ENCODE results near the gene SLC24A3.

SLC24A3 gene

DNA sequence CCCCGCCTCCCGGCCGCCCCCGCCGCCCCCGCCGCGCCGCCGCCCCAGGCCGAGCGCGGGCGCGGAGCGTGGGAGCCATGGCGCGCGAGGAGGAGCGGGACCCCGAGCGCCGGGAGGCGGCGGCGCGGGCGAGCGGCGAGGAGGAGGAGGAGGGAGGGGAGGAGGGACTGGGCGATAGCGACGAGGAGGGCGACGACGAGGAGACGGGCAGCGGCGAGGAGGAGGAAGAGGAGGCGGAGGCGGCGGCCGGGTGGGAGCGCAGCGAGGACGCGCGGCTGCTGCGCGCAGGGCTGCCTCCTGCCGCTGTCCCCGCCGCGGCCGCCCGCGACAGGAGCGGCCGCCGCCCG lies at the start of gene SLC24A3:
TSS of gene SLC24A3 (plus strand) at position 174 of the 347 bp plus-strand sequence.
- TF ChIP-seq, protein P1, sequence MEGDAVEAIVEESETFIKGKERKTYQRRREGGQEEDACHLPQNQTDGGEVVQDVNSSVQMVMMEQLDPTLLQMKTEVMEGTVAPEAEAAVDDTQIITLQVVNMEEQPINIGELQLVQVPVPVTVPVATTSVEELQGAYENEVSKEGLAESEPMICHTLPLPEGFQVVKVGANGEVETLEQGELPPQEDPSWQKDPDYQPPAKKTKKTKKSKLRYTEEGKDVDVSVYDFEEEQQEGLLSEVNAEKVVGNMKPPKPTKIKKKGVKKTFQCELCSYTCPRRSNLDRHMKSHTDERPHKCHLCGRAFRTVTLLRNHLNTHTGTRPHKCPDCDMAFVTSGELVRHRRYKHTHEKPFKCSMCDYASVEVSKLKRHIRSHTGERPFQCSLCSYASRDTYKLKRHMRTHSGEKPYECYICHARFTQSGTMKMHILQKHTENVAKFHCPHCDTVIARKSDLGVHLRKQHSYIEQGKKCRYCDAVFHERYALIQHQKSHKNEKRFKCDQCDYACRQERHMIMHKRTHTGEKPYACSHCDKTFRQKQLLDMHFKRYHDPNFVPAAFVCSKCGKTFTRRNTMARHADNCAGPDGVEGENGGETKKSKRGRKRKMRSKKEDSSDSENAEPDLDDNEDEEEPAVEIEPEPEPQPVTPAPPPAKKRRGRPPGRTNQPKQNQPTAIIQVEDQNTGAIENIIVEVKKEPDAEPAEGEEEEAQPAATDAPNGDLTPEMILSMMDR (IDR thresholded peaks at IDR 0.05; ENCODE audit: low read length, missing control alignments): no peak
- DNase-seq (ENCODE audit: low read depth): no peak
- H3K4me3 ChIP-seq (replicated peaks; ENCODE audit: low read depth, low read length): no peak within 1 kb of the TSS

DNA sequence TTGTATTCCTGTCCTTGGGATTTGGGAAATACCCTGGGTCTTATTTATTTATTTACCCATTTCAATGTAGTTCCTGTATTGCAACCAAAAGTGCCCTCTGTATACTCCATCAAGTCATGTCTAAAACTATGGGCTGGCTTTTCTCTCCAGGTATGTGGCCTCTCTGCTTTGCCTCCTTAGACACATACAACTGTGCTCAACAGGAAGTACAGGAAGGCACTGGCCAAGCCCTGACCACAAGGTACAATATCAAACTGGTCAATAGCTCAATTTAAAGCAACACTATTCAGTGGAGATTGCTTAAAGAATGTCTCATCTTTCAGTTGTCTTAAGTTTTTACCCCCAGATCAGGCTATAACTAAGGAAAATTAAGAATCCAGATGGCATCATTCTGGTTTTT lies 42.3 kb upstream of the SLC24A3 start:
- no peak overlapping the region for H3K4me3 ChIP-seq (replicated peaks; ENCODE audit: low read depth, low read length)
- no peak for DNase-seq (ENCODE audit: low read depth)
- TF ChIP-seq, protein P1 (IDR thresholded peaks at IDR 0.05; ENCODE audit: low read length, missing control alignments): no peak

DNA sequence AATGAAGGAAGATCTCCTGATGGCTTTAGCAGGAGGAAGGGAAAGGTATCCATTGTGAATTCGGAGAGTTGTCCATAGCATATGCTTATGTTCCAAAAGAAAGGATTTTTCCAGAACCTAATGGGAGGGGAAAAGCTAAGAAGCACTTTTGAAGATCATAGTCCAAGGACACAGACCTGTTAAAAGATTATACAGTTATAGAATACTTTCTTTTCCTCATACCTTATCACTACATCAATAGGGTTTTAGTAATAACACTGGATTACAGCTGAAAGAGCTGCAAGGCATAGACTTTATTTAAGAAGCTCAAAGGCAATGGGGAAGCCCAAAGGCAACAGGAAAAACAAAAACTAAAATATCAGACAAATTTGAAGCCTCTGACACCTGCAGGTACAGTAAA lies 39.8 kb upstream of the SLC24A3 start:
- H3K4me3 ChIP-seq (replicated peaks; ENCODE audit: low read depth, low read length): no peak overlapping the region
- no peak for DNase-seq (ENCODE audit: low read depth)
- TF ChIP-seq, protein P1 (IDR thresholded peaks at IDR 0.05; ENCODE audit: low read length, missing control alignments): no peak

DNA sequence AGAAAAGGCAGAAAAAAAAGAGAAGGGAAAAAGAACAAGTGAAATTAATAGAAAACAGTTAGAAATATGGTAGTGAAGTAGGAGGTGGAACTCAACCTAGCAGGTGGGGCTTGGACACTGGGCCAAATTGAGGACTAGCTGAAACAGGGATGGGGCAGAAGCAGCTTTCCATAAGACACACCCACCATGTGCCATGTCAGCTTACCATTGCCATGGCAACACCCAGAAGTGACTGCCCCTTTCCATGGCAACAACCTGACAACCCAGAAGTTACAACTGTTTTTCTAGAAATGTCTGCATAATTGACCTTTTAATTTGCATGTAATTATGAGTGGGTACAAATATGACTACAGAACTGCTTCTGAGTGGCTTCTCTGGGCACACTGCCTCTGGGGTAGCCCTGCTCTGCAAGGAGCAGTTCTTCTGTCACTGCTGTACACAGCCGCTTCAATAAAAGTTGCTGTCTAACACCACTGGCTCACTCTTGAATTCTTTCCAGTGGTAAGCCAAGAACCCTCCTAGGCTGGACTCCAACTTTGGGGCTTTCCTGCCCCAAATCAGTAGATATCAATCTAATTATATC lies 35.9 kb upstream of the SLC24A3 start:
- no peak overlapping the region for H3K4me3 ChIP-seq (replicated peaks; ENCODE audit: low read depth, low read length)
- TF ChIP-seq, protein P1 (IDR thresholded peaks at IDR 0.05; ENCODE audit: low read length, missing control alignments): no peak
- no peak for DNase-seq (ENCODE audit: low read depth)

DNA sequence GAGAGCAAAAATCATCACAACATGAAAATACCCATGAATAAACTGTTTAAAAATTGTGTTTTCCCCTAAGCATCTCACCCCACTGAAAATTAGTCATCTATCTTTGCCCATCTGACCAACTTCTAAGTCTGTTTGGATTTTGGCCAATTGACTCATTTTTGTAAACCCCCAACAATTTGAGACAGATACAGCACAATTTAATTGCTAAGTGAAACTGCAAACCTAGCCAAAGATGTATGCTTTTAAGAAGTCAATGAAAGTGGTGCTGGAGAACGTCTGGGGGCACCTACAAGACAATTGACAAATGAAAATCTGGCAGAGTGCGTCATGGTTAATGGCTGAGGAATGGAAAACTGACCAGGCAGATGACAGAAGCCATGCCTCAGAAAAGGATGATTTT lies 30.9 kb upstream of the SLC24A3 start:
- H3K4me3 ChIP-seq (replicated peaks; ENCODE audit: low read depth, low read length): no peak overlapping the region
- no peak for DNase-seq (ENCODE audit: low read depth)
- TF ChIP-seq, protein P1 (IDR thresholded peaks at IDR 0.05; ENCODE audit: low read length, missing control alignments): no peak

DNA sequence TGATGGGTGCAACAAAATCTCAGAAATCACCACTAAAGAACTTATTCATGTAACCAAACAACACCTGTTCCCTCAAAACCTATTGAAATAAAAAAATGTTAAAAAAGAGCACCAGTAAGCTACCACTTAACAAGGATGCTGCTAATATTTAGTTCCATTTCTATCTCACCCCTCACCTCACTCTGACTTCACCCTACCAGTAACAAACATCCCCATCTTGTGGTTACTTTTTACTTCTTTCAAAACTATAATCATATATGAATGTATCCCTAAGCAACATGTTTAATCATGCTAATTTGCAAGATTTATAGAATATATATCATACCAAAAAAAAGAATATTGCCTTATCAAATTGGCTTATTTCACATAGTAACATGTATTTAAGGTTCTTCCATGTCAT lies 27.4 kb upstream of the SLC24A3 start:
- TF ChIP-seq, protein P1 (IDR thresholded peaks at IDR 0.05; ENCODE audit: low read length, missing control alignments): no peak
- no peak overlapping the region for H3K4me3 ChIP-seq (replicated peaks; ENCODE audit: low read depth, low read length)
- DNase-seq (ENCODE audit: low read depth): no peak

DNA sequence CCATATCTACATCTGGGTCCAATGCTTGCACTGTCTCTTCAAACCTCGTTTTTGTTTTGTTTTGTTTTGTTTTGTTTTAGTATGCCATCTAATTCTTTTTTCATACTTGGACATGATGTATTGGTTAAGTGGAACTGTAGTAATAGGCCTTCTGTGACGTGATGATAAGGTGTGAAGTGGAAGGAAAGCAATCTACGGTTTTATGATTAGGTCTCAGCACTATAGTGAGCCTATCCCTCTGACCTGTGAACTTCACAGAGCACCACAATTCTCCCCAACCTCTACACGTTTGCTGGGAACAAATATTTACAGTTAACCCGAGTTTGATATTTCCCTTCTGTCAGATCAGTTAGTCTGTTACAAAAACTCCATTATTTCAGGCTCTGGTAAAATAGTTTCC lies 19.1 kb upstream of the SLC24A3 start:
- TF ChIP-seq, protein P1 (IDR thresholded peaks at IDR 0.05; ENCODE audit: low read length, missing control alignments): no peak
- no peak overlapping the region for H3K4me3 ChIP-seq (replicated peaks; ENCODE audit: low read depth, low read length)
- DNase-seq (ENCODE audit: low read depth): no peak

Measured in fibroblast of pulmonary artery (primary cell).